ENCODE measurements around the gene GPER1.

GPER1 gene

GRCh38 chr7:1100386-1100785, 12.5 kb downstream of the GPER1 start:
- Histone ChIP-seq H3K36me3 (ENCODE audit: control insufficient read depth, insufficient read depth, low read length) (0 out of 2 replicates have a peak, but pooled peaks cover 4% of the 10 kb centered on the region), H3K9ac (ENCODE audit: low read depth, low read length) (no peak overlapping the region), H3K4me3 (ENCODE audit: low read depth, low read length) (no peak overlapping the region), H3K9me3 (ENCODE audit: control insufficient read depth, insufficient read depth, low read length) (no peaks in the 10 kb centered on the region), H3K27ac (ENCODE audit: low read depth, low read length) (no peak overlapping the region), H3K27me3 (ENCODE audit: control insufficient read depth, insufficient read depth, low read length) (no peaks in the 10 kb centered on the region), H3K4me1 (ENCODE audit: control insufficient read depth, insufficient read depth, low read length) (no peaks in the 10 kb centered on the region)

DNA sequence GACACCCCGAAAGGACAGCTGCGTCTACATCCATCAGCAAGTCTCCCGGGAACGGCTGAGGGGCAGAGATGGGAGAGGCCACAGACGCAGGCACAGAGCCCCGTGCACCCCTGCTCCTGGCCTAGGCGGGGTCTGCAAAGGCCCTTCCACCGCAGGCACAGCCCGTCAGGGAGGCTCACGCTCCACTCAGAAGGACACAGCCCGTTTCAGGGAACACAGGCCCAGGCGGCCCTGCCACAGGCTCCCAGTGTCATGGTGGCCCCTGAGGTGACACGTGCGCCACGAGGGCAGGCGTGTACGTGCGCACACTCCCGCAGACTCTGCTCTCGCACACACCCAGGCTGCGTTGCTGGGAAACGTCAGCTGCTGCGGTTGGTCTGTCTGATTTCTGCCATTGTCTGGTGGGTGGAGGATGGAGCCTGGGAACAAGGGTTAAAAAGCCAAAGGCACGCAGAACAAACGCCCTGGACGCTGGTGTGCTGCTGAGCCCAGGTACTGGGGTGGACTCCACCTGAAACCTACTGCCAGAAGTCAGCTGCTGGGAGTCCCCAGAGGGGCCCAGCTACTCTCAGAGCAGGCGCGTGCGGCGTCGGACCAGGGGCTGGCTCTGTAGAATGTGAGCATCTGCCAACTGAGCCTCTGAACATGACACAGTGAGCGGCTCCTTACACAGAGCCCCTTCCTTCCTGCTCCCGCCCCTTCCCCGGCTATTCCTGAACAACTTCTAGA, 13.1 kb downstream of the GPER1 start:
- no peak overlapping the region for H3K9ac ChIP-seq (ENCODE audit: low read depth, low read length)
- no peak overlapping the region for H3K27ac ChIP-seq (ENCODE audit: low read depth, low read length)
- no peaks in the 10 kb centered on the region for H3K27me3 ChIP-seq (ENCODE audit: control insufficient read depth, insufficient read depth, low read length)
- no peak overlapping the region for H3K4me3 ChIP-seq (ENCODE audit: low read depth, low read length)
- H3K9me3 ChIP-seq (ENCODE audit: control insufficient read depth, insufficient read depth, low read length): no peaks in the 10 kb centered on the region
- no peaks in the 10 kb centered on the region for H3K4me1 ChIP-seq (ENCODE audit: control insufficient read depth, insufficient read depth, low read length)
- H3K36me3 ChIP-seq (ENCODE audit: control insufficient read depth, insufficient read depth, low read length): 0 out of 2 replicates have a peak, but pooled peaks cover 4% of the 10 kb centered on the region

GRCh38 chr7:1101563-1102431, 13.9 kb downstream of the GPER1 start:
- no peak overlapping the region for H3K9ac ChIP-seq (ENCODE audit: low read depth, low read length)
- no peaks in the 10 kb centered on the region for H3K27me3 ChIP-seq (ENCODE audit: control insufficient read depth, insufficient read depth, low read length)
- no peaks in the 10 kb centered on the region for H3K9me3 ChIP-seq (ENCODE audit: control insufficient read depth, insufficient read depth, low read length)
- no peak overlapping the region for H3K27ac ChIP-seq (ENCODE audit: low read depth, low read length)
- H3K4me3 ChIP-seq (ENCODE audit: low read depth, low read length): no peak overlapping the region
- 0 out of 2 replicates have a peak, but pooled peaks cover 4% of the 10 kb centered on the region for H3K36me3 ChIP-seq (ENCODE audit: control insufficient read depth, insufficient read depth, low read length)
- H3K4me1 ChIP-seq (ENCODE audit: control insufficient read depth, insufficient read depth, low read length): no peaks in the 10 kb centered on the region

DNA sequence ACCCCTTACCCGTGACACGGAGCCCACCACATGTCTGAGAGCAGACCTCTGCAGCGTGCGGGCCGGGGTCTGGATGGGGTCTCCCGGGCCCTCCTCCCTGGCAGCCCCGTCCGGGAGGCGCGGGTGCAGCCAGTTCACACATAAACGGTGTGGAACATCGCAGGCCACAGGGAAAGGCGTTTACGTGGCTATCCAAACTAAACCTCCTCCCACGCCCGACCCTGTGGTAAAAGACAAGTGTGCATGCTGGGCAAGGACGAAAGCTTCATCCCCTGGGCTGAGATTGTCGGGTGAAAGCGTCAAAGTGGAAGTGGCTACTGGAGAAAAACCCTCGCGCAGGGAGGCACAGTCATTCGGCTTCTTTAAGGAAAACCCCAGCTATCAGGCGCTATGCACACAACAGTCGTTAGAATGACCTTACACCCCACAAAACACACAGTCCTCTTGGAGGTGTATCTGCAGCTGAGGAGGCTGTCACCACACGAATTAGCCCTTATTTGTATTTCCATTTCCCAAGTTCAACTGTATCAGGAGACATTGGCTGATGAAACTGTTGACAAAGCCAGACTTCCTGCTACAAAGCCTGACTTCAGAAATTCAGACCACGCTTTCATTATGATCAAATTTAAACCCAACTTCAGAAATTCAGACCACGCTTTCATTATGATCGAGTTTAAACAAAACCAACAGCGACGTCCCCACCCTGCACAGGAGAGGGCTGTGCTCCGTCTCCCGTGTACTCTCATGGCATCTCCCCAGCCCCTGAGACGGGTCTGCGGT, 15.3 kb downstream of the GPER1 start:
- no peak overlapping the region for H3K27ac ChIP-seq (ENCODE audit: low read depth, low read length)
- no peak overlapping the region for H3K4me3 ChIP-seq (ENCODE audit: low read depth, low read length)
- H3K27me3 ChIP-seq (ENCODE audit: control insufficient read depth, insufficient read depth, low read length): no peaks in the 10 kb centered on the region
- H3K36me3 ChIP-seq (ENCODE audit: control insufficient read depth, insufficient read depth, low read length): 0 out of 2 replicates have a peak, but pooled peaks cover 2% of the 10 kb centered on the region
- no peaks in the 10 kb centered on the region for H3K9me3 ChIP-seq (ENCODE audit: control insufficient read depth, insufficient read depth, low read length)
- no peaks in the 10 kb centered on the region for H3K4me1 ChIP-seq (ENCODE audit: control insufficient read depth, insufficient read depth, low read length)
- no peak overlapping the region for H3K9ac ChIP-seq (ENCODE audit: low read depth, low read length)

- Histone ChIP-seq H3K9me3 (ENCODE audit: control insufficient read depth, insufficient read depth, low read length) (no peaks in the 10 kb centered on the region), H3K4me3 (ENCODE audit: low read depth, low read length) (no peak overlapping the region), H3K36me3 (ENCODE audit: control insufficient read depth, insufficient read depth, low read length) (0 out of 2 replicates have a peak, but pooled peaks cover 2% of the 10 kb centered on the region), H3K4me1 (ENCODE audit: control insufficient read depth, insufficient read depth, low read length) (no peaks in the 10 kb centered on the region), H3K9ac (ENCODE audit: low read depth, low read length) (no peak overlapping the region), H3K27me3 (ENCODE audit: control insufficient read depth, insufficient read depth, low read length) (no peaks in the 10 kb centered on the region), H3K27ac (ENCODE audit: low read depth, low read length) (no peak overlapping the region)
Observed at GRCh38 chr7:1103789-1104515, 16.0 kb downstream of the GPER1 start.

DNA sequence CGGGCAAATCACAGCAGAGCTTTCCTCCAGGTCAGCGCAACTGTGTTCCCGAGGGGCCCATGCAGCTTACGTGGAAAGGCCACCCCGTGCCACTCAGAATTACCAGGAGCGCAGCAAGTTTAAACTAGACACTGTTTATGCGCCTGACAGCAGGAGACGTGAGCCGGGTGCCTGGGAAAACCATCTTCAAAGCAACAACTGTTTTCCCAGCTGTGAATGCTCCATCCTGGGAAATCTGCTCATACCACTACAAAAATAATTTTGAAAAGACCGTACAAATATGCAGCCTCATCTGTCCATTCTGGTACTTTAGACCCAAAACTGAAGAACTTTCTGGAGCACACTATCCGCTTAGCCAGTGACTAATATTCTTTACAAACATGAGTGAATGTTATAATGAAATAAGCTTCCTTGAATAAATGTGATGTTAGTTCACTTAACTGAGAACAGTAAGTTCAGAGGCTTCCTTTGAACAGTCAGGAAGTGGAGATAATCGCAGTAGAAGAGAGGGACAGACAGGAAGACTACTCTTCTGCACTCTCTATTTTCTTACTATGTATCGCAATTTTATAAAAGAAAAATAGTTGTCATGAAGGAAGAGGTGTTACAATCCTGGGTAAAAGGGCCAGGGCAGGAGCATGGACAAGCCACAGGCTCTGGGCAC, 16.7 kb downstream of the GPER1 start:
- no peaks in the 10 kb centered on the region for H3K4me1 ChIP-seq (ENCODE audit: control insufficient read depth, insufficient read depth, low read length)
- H3K27ac ChIP-seq (ENCODE audit: low read depth, low read length): no peak overlapping the region
- no peaks in the 10 kb centered on the region for H3K9me3 ChIP-seq (ENCODE audit: control insufficient read depth, insufficient read depth, low read length)
- no peaks in the 10 kb centered on the region for H3K27me3 ChIP-seq (ENCODE audit: control insufficient read depth, insufficient read depth, low read length)
- no peak overlapping the region for H3K4me3 ChIP-seq (ENCODE audit: low read depth, low read length)
- H3K9ac ChIP-seq (ENCODE audit: low read depth, low read length): no peak overlapping the region
- H3K36me3 ChIP-seq (ENCODE audit: control insufficient read depth, insufficient read depth, low read length): 0 out of 2 replicates have a peak, but pooled peaks cover 2% of the 10 kb centered on the region

DNA sequence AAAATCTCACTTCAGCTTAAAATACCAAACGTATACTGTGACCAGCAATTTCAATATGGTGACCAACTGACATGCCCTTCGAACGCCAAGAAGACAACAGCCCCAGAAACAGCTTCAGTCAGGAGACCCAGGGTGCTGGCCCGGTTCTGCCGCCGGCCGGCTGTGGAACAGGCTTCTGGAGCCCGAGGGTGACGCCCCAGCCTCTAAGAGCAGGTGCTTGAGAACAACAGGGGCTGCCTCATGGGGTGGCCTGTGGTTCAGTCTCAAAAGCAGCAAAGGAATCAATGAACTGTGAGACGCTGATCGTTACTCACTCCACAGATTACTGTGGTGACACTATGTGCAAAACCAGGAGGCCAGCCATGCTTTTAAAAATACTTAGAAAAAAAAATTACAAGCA, 17.3 kb downstream of the GPER1 start:
- H3K9me3 ChIP-seq (ENCODE audit: control insufficient read depth, insufficient read depth, low read length): no peaks in the 10 kb centered on the region
- no peaks in the 10 kb centered on the region for H3K27me3 ChIP-seq (ENCODE audit: control insufficient read depth, insufficient read depth, low read length)
- 0 out of 2 replicates have a peak, but pooled peaks cover 2% of the 10 kb centered on the region for H3K36me3 ChIP-seq (ENCODE audit: control insufficient read depth, insufficient read depth, low read length)
- H3K4me3 ChIP-seq (ENCODE audit: low read depth, low read length): no peak overlapping the region
- H3K4me1 ChIP-seq (ENCODE audit: control insufficient read depth, insufficient read depth, low read length): no peaks in the 10 kb centered on the region
- H3K9ac ChIP-seq (ENCODE audit: low read depth, low read length): no peak overlapping the region
- no peak overlapping the region for H3K27ac ChIP-seq (ENCODE audit: low read depth, low read length)

DNA sequence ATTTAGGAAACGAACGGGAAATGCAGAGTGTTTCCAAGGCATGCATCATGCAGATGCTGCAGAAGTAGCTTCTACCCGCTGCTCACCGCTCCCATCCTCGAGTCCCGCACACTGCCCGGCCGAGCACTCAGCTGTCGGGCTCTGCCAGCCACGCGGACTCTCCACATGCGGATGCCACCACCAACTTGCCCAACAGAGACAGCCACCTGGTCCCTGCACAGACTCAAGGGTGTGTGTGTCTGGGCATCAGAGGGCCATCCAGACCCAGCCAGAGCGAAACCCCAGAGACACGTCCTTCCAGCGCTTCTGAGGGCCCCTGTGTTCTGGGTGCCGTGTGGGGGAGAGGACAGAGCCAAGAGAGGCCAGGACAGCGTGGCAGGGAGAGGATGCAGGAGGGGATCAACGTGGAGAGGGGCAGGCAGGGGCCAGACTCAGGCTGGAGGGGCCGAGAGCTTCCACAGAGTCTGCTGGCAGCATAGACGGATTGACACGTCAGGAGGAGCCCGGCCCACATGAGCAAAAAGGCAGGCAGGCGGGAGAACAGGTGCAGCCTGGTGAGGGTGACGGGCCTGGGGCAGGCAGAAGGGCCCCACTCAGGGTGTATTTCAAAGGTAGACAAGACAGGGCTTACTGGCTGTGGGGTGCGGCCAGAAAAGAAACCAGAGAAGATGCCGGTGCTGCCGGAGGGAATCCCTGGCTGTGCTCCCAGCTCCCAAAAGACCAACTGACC, 18.3 kb downstream of the GPER1 start:
- Histone ChIP-seq H3K27me3 (ENCODE audit: control insufficient read depth, insufficient read depth, low read length) (no peaks in the 10 kb centered on the region), H3K27ac (ENCODE audit: low read depth, low read length) (no peak overlapping the region), H3K9me3 (ENCODE audit: control insufficient read depth, insufficient read depth, low read length) (no peaks in the 10 kb centered on the region), H3K4me3 (ENCODE audit: low read depth, low read length) (no peak overlapping the region), H3K4me1 (ENCODE audit: control insufficient read depth, insufficient read depth, low read length) (no peaks in the 10 kb centered on the region), H3K36me3 (ENCODE audit: control insufficient read depth, insufficient read depth, low read length) (0 out of 2 replicates have a peak, but pooled peaks cover 2% of the 10 kb centered on the region), H3K9ac (ENCODE audit: low read depth, low read length) (no peak overlapping the region)

DNA sequence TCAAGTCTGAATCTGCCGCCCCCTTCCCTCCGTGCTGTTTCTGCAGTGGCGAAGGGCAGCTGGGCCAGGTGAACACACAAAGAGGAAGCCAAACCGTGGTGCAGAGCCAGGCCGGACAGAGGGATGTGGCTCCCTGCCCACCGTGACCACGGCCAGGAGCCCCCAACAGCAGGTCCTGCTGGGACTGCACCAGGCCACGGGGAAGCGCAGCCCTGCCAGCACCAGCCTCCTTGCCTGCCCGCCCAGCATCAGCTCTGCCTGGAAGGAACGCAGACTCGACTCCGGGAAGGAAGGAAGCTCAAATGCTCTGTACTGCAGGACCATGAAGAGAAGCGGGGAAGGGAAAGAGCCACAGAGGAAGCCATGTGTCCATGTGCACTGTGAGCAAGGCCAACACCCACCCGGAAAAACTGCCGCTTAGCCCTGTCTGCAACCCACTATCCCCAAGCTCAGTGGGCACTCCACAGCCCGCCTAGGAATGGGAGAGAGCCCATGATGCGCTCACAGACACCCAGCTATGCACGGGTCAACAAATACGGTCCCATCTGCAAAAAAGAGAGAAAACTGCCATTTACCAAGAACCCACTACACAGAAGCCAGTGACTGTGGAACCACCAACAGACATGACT, 19.0 kb downstream of the GPER1 start:
- 0 out of 2 replicates have a peak, but pooled peaks cover 1% of the 10 kb centered on the region for H3K36me3 ChIP-seq (ENCODE audit: control insufficient read depth, insufficient read depth, low read length)
- H3K27ac ChIP-seq (ENCODE audit: low read depth, low read length): no peak overlapping the region
- no peaks in the 10 kb centered on the region for H3K9me3 ChIP-seq (ENCODE audit: control insufficient read depth, insufficient read depth, low read length)
- H3K4me3 ChIP-seq (ENCODE audit: low read depth, low read length): no peak overlapping the region
- H3K27me3 ChIP-seq (ENCODE audit: control insufficient read depth, insufficient read depth, low read length): no peaks in the 10 kb centered on the region
- no peak overlapping the region; the same call in 1 of the 2 replicates for H3K9ac ChIP-seq (ENCODE audit: low read depth, low read length)
- H3K4me1 ChIP-seq (ENCODE audit: control insufficient read depth, insufficient read depth, low read length): no peaks in the 10 kb centered on the region

All from HUES48 (cell line).